Rectal smooth muscle tissue (tissue), 1 donor: ENCODE measurements around the gene LMCD1.

Experiments used
- H3K27ac ChIP-seq: one replicate; pipeline ENCODE4 v1.7.0; 2013; ENCODE audit warnings: low read depth, low read length, inconsistent platforms
- H3K27me3 ChIP-seq: one replicate; pipeline ENCODE4 v1.7.0; 2013; ENCODE audit warnings: low read length; ENCODE audit not compliant: control insufficient read depth, insufficient read depth
- H3K36me3 ChIP-seq: one replicate; pipeline ENCODE4 v1.7.0; 2013; ENCODE audit warnings: low read length; ENCODE audit not compliant: control insufficient read depth, insufficient read depth
- H3K4me1 ChIP-seq: one replicate; pipeline ENCODE4 v1.7.0; 2013; ENCODE audit warnings: low read length; ENCODE audit not compliant: control insufficient read depth, insufficient read depth
- H3K4me3 ChIP-seq: one replicate; pipeline ENCODE4 v1.7.0; 2013; ENCODE audit warnings: low read length
- H3K9ac ChIP-seq: one replicate; pipeline ENCODE4 v1.7.0; 2013; ENCODE audit warnings: low read length

The LMCD1 gene

DNA sequence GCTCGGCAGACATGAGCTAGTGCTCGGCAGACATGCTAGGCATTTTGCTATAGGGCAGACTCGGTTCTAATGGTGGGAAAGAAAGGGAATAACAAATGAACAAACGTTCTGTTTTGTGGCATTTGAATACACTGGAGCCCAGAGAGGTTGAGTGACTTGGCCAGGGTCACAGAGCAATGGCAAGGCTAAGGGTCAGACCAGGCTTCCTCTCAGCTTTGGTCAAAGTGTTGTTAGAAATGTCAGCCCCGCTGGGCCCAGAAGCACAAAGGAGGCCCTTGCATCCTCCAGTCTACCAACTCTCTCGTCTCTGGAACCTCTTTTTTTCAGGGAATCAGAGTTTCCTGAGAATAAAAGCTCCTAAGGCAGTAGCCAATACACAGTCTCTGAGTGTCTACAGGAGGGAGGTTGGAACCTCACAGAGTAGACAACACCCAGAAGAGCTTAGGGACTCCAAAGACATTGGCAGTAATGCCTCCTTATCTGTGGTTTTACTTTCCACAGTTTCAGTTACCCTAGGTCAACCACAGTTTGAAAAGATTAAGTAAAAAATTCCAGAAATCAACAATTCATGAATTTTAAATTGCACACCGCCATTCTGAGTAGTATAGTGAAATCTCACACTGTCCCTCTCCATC, 95.7 kb downstream of the LMCD1 start:
- Histone ChIP-seq H3K9ac (no peak overlapping the region), H3K27ac (no peak overlapping the region), H3K4me3 (no peak overlapping the region), H3K36me3 (no peaks in the 10 kb centered on the region), H3K27me3 (no peaks in the 10 kb centered on the region), H3K4me1 (no peaks in the 10 kb centered on the region)

GRCh38 chr3:8599146-8599545, 97.5 kb downstream of the LMCD1 start:
- Histone ChIP-seq H3K27ac (no peak overlapping the region), H3K36me3 (no peaks in the 10 kb centered on the region), H3K27me3 (no peaks in the 10 kb centered on the region), H3K4me1 (no peaks in the 10 kb centered on the region), H3K9ac (no peak overlapping the region), H3K4me3 (no peak overlapping the region)

DNA sequence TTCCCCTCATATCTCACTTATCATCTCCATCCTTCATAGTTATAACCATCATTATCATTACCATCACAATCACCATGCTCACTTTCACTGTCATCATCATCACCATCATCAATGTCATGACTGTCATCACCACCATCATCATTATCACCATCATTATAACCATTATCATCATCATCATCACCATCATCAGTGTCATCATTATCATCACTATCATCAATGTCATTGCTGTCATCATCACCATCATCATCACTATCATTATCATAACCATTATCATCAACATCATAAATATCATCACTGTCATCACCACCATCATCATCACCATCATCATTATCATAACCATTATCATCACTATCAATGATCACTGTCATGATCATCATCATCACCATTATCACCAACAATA, 98.8 kb downstream of the LMCD1 start:
- Histone ChIP-seq H3K27ac (no peak overlapping the region), H3K36me3 (no peaks in the 10 kb centered on the region), H3K4me3 (no peak overlapping the region), H3K27me3 (no peaks in the 10 kb centered on the region), H3K4me1 (no peaks in the 10 kb centered on the region), H3K9ac (no peak overlapping the region)

- H3K4me1 ChIP-seq: no peaks in the 10 kb centered on the region
- no peak overlapping the region for H3K4me3 ChIP-seq
- no peaks in the 10 kb centered on the region for H3K27me3 ChIP-seq
- H3K36me3 ChIP-seq: no peaks in the 10 kb centered on the region
- H3K27ac ChIP-seq: no peak overlapping the region
- no peak overlapping the region for H3K9ac ChIP-seq
Measured at GRCh38 chr3:8603115-8603710, 101.6 kb downstream of the LMCD1 start.

- no peak overlapping the region for H3K4me3 ChIP-seq
- H3K36me3 ChIP-seq: no peaks in the 10 kb centered on the region
- no peaks in the 10 kb centered on the region for H3K4me1 ChIP-seq
- H3K9ac ChIP-seq: no peak overlapping the region
- no peaks in the 10 kb centered on the region for H3K27me3 ChIP-seq
- no peak overlapping the region for H3K27ac ChIP-seq
Measured at GRCh38 chr3:8604006-8604405, 102.4 kb downstream of the LMCD1 start.

GRCh38 chr3:8604988-8605387, 103.4 kb downstream of the LMCD1 start:
- H3K9ac ChIP-seq: no peak overlapping the region
- no peaks in the 10 kb centered on the region for H3K36me3 ChIP-seq
- H3K4me3 ChIP-seq: no peak overlapping the region
- no peak overlapping the region for H3K27ac ChIP-seq
- no peaks in the 10 kb centered on the region for H3K4me1 ChIP-seq
- no peaks in the 10 kb centered on the region for H3K27me3 ChIP-seq

- no peaks in the 10 kb centered on the region for H3K36me3 ChIP-seq
- H3K27ac ChIP-seq: no peak overlapping the region
- H3K4me1 ChIP-seq: no peaks in the 10 kb centered on the region
- H3K4me3 ChIP-seq: no peak overlapping the region
- no peaks in the 10 kb centered on the region for H3K27me3 ChIP-seq
- H3K9ac ChIP-seq: no peak overlapping the region
Measured at GRCh38 chr3:8606701-8607231, 105.1 kb downstream of the LMCD1 start.

DNA sequence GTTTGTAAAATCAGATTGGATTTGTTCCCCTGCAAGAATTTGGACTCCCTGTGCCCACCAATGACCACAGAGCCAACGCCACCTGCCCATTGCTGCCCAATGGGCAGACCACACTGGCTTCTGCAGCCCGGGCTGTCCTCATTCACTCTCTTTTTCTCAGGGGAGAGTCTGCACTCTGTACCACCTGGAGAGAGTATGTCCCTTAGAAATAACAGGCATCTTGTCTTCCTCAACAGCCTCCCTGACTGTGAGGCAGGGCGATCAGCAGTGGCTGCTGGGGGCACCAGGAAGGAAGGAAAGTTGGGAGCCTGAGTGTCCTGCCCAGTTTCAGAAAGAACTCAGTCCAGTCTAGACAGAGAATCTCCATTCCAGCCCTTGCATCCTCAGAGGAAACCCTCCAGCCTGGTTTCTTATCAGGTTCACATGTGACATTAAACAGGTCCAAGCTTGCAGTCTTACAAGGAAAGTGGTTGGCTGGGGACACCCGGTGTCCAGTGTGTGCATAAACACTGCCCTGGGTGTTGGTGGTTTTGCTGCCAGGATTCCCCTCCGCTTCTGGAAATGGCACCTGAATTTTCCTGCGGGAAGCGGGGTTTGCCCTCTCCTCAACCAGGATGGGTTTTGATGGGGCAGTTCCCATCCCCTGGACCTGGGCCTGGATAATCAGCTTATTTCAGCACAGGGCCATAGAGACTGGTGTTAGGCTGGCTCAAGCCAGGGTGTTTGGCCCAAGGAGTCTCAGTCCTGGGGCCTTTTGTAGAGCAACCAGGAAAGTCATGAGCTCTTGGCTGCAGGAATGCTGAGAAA, 105.8 kb downstream of the LMCD1 start:
- Histone ChIP-seq H3K4me3 (no peak overlapping the region), H3K27me3 (no peaks in the 10 kb centered on the region), H3K27ac (no peak overlapping the region), H3K4me1 (no peaks in the 10 kb centered on the region), H3K9ac (no peak overlapping the region), H3K36me3 (no peaks in the 10 kb centered on the region)

GRCh38 chr3:8608041-8608790, 106.6 kb downstream of the LMCD1 start:
- Histone ChIP-seq H3K36me3 (no peaks in the 10 kb centered on the region), H3K27me3 (no peaks in the 10 kb centered on the region), H3K9ac (no peak overlapping the region), H3K27ac (no peak overlapping the region), H3K4me3 (no peak overlapping the region), H3K4me1 (no peaks in the 10 kb centered on the region)

GRCh38 chr3:8608791-8609467, 107.3 kb downstream of the LMCD1 start:
- no peak overlapping the region for H3K9ac ChIP-seq
- H3K36me3 ChIP-seq: no peaks in the 10 kb centered on the region
- no peaks in the 10 kb centered on the region for H3K27me3 ChIP-seq

GRCh38 chr3:8610951-8611350, 109.3 kb downstream of the LMCD1 start:
- Histone ChIP-seq H3K4me1 (no peaks in the 10 kb centered on the region), H3K9ac (no peak overlapping the region), H3K27me3 (no peaks in the 10 kb centered on the region), H3K36me3 (no peaks in the 10 kb centered on the region), H3K27ac (no peak overlapping the region), H3K4me3 (no peak overlapping the region)

More at GRCh38 chr3:8608791-8609467, 107.3 kb downstream of the LMCD1 start:
- Histone ChIP-seq H3K4me1 (no peaks in the 10 kb centered on the region), H3K27ac (no peak overlapping the region), H3K4me3 (no peak overlapping the region)

DNA sequence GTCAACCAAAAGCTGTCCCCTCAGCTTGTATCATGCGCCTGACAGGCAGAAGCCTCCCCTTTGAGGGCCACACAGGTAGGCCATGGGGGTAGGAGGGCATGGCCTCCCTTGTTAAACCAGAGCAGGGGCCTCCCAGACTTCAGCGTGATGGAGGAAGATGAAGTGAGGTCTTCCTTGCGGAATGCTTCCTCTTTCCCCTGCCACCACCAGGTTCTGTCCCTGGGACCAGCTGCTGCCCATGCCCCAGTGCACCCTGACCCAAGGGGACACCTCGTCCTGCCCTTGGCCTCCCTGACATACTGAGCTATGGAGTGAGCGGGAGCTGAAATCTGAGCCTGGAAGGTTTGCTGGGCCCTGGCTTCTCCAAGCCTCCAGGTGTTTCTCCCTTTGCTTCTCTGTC, 116.3 kb downstream of the LMCD1 start:
- Histone ChIP-seq H3K9ac (no peak overlapping the region), H3K4me3 (no peak overlapping the region), H3K4me1 (no peaks in the 10 kb centered on the region), H3K27ac (no peak overlapping the region), H3K36me3 (no peaks in the 10 kb centered on the region), H3K27me3 (no peaks in the 10 kb centered on the region)
